GM21515 (cell line): Measurements from ENCODE around the gene GPC4.
"Not testable (repeated sequence)": the region's sequence is repeated elsewhere in the genome, so short reads cannot be mapped to it uniquely, and the experiment has no call there.

Source experiments
- ATAC-seq: cut with Tn5 transposase; IDR thresholded peaks from one replicate; pipeline ENCODE4 v1.9.1; 2021; ENCODE audit not compliant: unreplicated experiment

GPC4 gene

DNA sequence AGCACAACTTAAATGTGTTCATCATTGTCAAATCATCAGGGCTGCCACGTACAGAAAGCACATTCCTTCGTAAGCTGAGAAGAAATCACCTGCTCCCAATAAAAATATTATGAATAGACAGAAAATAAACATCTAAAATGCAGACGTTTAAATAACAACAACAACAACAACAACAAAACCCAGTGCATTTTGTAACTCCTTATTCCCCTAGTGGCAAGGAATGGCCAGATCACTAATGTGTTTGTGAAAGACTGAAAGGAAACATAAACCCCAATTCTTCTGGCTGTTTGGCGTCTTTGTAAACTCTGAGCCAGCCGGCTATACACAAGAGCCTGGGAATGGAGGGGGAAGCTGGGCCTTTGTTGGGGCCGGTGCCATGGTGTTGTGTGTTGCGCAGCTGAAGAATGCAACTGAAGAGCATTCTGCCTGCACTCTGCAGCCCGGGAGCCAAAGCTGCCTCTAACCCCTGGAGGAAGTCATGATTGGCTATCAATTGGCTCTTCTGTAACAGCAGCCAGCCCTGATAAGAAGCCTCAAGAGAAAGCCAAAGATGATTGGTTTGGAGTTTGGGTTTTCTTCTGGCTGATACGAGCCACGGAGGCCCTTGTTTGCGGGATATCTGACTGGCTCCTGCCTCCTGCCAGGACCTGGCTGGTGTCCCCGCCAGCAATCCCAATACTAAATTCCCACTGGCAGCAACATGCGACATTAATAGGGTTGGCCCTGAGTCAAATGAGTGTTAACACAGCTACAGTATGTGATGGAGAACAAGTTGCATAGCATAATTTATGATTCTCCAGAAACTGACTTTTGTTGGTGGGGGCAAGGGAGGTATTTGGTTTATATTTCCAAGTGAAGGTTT, 107.4 kb downstream of the GPC4 start:
- no peak for ATAC-seq

DNA sequence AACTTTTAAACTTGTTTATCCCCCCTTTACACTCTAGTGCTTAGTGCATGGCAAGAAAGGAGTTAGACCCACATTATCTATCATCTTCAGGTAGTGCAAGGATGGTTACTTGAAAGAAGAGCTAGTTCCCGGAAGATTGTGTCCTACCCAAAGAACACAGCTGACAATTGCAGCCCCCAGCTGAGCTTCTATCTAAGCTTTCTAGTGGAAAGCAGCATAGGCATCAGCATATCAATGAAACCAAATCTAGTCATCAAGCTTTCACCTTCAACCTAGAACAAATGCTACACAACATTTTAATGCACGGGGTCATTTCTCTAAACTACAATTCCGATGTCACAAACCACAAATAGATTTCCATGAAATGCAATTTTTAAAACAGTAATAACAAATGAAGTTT, 108.2 kb downstream of the GPC4 start:
- ATAC-seq, result no peak

DNA sequence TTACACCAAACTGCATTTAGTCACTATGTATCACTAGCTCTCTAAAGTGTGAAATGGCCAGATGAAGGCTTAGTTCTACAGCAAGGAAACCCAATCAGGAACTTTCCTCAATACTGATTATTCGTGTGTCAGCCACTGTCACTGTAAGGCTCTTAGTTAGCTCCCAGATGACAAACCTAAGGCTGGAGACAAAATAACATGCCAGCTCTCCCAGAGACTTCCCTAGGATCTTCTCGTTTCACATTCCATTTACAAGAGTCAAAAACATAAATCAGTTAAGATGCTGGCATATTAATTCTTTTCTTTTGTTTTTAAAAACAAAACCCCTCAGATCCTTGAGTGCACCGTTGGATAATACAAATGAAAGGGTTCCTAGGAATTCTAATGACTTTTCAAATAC, 109.0 kb downstream of the GPC4 start:
- no peak for ATAC-seq

DNA sequence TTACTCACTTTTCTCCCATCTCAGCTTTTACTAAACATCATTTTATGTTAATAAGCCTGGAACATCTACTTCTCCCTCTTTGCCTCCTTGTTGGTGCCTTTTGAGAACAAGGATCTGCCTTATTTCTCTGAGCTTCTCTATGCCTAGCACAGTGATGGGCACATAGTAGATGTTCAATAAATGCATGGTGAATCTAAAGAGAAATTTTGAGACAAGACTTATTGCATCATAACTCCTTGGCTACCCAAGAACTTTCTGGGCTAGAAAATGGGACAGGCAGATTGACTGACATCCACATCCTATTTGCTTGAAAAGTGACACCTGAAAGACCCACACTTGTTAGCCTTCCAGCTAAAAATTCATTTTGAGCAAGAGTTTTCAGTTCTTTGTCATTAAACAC, 109.9 kb downstream of the GPC4 start:
- ATAC-seq, result no peak

DNA sequence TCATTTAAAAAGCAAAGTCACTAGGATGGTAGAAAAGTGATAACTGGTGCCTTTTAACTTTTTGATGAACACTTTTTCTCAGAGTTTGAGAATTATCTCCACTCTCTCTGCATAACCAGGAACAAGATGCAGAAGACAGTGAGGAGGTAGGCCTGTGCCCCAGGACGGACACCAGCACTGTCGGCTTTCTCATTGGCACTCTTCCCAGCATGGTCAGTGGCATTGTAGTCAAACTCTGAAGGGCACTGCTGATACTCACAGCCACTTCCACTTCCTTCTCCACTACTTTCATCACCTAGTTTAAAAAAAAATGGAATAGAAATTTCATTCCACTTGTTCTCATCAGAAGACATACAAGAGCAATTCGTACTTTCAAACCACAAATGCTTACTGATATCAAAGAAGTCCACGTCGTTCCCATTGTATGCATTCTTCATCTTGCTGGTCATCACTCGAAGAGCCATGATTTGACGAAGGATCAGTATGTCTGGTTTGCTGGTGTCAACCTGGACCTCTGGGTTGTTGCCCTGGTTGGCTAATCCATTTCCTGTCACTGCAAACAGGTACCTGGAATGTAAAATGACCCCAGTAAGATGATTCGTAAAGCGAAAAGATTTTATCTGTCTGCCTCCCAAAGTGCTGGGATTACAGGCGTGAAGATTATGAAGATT, 112.4 kb downstream of the GPC4 start:
- ATAC-seq, result no peak

DNA sequence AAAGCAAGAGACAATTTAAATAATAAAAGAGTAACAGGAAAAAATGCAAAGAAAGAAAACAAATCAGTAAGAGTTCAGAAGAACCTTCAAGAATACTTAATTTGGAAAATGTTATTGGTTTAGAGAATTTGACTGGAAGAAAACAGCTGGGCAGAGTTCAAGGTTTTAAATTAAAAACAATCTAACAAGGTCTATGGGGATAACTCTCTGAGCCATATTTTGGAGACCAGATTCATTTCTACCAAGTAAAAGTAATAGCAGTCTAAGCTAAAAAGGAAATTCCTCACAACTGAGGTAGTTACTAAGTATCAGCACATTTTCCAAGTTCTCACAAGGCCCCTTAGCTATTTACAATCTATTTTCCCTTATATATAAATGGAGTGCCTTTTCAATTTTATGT, 114.7 kb downstream of the GPC4 start:
- no peak for ATAC-seq

DNA sequence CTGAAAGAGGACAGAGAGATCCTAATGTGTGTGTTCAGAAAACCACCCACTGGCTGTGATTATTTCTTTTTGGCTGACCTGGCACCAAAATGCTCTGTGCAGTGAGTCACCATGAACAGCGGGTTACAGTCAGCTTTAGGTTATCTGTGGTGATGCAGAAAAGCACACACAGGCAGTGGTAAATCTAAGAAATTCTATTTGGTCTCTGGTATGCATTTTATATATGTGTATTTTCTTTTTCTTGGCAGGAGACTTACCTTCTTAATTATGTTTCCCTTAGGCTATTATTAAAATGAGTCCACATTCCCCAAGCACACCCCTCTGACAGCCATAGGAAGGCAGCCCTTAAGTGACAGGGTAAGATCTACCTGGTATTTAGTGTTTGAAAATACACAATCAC, 118.0 kb downstream of the GPC4 start:
- no peak for ATAC-seq

DNA sequence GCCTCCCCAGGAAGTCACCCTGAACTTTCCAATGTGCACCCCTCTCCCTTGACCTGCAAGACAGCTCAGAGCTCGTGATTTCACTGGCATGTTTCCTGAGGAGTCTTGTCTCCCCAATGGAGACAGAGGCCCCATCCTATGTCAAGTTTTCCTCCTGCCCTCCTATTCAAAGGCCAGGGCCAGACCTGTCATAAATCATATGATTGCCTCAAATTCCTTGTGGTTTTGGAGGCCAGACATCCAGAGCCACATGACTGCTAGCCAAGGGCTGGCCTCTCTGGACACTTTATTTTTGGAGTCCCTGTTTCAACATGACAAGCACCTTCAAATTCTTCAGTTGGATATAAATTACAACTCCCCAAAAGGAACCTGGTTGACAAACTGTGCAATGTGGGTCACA, 121.2 kb downstream of the GPC4 start:
- ATAC-seq, result no peak

DNA sequence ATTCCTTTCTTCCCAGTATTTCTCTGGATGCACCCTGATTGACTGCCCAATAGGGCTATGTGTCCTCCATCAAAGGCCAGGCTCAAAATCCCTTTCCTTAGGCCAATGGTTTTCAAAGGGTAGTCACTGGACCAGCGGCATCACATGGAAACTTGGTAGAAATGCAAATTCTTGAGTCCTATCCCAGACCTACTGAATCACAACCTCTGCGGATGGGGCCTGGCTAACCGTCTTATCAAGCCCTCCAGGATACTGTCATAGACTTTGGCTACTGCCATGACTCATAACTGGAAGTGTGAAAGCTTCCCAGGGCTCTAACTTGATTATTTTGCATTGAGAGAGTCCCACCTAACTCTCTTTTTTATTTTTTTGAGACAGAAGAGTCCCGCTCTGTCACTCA, 125.2 kb downstream of the GPC4 start:
- ATAC-seq, result no peak

DNA sequence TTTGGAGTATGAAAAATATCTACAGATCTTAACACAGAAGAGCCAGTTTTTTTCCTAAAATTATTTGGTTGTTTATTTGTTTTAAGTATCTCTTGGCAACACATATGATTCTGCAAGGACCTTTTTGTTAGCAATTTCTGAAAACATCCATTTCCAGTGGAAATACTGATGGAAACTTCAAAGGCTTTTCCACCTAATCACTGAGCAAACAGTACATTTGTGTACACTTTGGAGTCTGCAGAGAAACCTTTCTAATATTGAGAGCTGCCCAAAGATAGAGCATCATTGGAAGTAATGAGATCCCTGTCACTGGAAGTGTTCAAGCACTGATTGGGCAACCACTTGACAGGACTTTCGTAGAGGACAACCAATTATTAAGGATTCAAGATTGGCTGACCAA, 127.4 kb downstream of the GPC4 start:
- no peak for ATAC-seq

DNA sequence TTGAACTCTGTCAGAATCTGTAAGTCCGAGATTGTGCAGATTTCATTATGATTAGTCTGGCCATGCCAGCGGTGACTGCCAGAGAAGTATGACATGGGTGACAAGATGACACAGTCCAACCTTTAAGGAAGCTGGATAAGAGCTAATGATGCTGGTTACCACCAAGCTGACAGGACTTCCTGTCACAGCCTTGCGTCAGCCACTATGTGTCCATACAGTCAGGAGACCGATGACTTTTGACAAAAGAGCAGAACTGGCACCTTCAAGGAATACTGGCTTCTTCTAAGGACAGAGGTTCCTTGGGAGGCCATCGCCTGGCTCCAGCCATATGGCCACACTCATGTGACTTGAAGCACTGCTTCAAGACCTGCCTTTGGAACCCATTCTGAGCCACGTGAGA, 129.9 kb downstream of the GPC4 start:
- no peak for ATAC-seq

DNA sequence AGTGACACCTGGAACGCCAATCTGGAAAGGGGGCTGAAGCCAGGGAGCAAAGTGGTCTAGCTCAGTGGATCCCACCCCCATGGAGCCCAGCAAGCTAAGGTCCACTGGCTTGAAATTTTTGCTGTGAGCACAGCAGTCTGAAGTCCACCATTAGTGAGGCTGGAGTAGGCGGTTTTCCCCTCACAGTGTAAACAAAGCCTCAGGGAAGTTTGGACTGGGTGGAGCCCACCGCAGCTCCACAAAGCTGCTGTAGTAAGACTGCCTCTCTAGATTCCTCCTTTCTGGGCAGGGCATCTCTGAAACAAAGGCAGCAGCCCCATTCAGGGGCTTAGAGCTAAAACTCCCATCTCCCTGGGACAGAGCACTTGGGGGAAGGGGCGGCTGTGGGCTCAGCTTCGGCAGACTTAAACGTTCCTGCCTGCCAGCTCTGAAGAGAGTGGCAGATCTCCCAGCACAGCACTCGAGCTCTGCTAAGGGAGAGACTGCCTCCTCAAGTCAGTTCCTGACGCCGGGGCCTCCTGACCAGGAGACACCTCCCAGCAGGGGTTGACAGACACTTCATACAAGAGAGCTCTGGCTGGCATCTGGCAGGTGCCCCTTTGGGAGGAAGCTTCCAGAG, 136.1 kb downstream of the GPC4 start:
- not testable (repeated sequence) for ATAC-seq

DNA sequence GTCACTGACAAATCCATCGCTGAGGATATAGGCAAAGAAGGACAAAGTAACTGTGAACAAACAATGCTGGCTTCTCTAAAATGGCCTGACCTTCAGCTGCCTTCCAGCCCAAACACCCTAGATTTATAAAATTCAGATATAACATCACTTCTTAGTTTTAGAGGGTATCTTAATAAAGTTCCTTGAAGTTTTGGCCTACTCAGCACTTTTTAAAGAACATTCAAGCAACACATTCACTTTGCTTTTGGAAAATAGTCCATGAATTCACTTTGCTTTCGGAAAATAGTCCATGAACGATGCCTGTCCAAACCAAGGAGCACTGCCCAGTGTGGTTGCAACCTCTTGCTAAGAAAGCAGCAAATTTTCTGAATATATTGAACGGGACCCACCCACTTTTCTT, 142.1 kb downstream of the GPC4 start:
- no peak for ATAC-seq

DNA sequence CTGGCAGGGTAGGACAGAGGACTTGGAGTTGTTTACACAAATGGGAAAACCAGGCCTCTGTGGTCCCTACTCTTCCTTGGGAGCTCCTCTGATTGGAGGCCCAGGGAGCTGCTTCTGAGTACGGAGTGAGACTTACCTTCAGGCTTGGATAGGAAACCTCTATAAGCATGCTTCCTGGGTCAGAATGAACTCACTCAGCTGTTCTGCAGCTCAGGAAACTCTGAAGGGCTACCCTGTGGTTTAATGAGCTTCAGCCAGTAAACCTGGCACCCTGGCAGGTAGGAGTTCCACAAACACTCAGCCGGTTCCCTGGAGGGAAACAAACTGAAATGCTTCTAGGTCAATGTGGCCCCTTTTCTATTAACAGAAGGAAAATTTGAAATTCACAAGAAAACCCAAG, 146.1 kb downstream of the GPC4 start:
- no peak for ATAC-seq

DNA sequence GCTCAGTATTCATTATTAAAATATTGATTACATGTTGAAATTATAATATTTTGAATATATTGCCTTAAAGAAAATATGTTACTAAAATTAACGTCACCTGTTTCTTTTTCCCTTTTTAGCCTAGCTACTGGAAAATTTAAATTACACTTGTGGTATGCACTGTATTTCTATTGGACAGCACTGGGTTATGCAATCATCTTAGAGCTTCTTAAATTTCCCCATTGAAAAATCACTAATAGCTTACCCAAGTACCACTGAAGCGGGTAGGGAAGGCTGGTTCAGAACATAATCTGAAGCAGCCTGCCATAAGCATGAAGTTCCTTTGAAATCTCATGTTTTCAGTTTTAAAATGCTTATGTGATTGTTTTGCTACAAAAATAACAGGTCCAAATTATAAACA, 147.7 kb downstream of the GPC4 start:
- no peak for ATAC-seq

DNA sequence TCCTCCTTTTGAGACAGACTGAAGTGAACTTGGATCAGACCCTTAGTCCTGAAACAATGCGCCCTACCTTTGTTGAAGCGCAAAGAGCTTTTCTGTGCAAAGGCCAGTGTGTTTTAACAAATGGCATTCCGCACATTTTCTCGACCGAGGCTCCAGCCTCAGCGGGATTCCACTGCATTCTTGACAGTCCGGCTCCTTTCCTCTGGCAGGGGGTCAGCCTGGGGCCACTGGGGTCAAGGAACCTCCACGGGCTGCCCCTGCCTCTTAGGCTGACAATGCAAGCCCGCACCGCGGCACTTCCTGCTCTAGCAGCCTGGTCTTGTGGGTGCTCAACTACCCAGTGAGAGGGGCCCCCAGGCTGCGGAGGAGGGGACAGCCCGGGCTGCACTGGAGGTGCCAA, 150.0 kb downstream of the GPC4 start:
- no peak for ATAC-seq

DNA sequence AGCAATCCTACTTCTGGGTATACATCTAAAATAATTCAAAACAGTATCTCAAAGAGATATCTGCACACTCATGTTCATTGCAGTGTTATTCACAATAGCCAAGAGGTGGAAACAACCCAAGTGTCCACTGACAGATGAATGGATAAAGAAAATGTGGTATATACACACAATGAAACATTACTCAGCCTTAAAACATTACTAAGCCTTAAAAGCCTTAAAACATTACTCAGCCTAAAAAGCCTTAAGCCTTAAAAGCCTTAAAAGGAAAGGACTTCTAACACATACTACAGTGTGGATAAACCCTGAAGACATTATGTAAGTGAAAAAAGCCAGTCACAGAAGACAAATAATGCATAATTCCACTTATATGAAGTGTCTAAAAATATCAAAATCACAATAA, 156.8 kb downstream of the GPC4 start:
- ATAC-seq, result no peak

DNA sequence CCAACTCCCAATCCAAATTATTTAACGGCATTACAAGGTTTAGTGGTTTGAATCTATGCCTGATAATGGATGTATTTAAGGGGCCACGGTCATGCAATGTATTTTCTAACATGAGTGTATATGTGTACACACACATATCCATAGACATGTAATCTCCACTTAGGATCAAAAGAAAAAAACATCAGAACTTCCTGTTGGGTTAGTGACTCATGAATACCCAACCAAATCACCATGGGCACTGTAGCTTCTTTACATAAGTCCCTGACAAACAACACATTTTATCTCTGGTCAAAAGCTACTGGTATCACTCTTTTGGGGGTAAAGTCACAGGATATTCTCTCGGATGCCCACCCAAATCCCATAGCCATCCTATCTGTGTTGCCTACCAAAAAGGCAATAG, 160.6 kb downstream of the GPC4 start:
- no peak for ATAC-seq

DNA sequence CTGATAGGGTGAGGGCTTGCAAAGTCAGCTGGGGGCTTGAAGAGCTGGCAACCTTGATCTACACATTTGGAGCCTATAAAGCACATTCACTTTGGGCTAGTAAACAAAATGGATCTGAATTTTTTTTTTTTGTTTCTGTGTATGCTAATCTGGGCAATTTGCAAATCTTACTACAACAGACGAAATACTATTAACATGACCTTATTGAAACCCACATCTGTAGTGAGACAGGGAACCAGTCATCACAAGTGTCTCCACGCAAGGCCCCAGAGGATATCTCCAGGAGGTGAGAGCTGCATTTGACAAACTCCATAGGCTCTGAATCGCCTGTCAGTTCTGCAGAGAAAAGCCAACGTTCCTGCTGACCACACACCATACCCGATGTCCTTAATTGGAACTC, 164.1 kb downstream of the GPC4 start:
- no peak for ATAC-seq

DNA sequence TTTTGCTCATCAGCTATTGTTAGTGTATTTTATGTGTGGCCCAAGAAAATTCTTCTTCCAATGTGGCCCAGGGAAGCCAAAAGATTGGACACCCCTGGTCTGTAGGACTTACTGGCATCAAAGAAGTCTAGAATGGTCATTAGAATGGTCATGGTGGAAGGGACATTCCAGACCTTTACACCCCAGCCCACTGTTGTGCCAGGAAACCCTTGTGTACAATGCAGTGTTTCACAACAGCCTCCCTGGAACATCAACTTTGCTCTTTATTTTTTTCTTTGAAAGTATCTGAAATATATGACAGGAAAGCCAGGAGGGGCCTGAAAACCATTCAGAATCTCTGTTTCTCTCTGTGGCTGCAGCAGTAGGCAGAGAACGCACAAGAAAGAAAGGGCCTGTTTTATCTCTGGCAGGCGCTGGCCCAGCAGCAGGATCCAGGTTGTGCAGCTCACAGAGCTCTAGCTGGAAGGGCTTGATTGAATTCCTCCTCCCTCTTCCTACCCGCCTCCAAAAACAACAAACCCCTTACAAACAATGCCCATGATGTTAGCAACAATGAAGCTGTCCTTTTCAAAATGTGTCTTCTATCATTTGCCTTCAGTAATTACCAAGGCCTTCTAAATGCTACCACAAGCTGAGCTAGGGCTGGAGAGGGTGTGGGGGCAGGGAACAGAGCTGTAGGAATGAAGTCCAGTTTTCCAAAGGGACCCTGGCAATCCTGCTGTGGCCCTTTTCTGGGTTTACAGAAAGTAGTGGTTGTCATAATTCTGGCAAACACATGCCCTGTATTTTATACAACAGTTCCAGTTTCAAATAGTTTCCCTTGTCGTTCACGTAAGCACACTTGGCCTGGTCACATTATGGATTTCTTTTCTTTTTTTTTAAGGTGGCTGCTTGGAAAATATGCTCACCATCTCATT, 164.8 kb downstream of the GPC4 start:
- no peak for ATAC-seq
